K562 (cell line): ENCODE data around the gene ADK. TPM values are rescaled to one million over a fixed set of nuclear protein-coding genes. Genes with fewer than 3 reads are reported as not detected.

Source experiments
- CREB5 ChIP-seq: fragments of 250-450 bp; sonication (Bioruptor Pico); IDR thresholded peaks from 2 replicates; pipeline ENCODE4 v1.5.0; 2020; ENCODE audit warnings: mild to moderate bottlenecking
- ESRRA ChIP-seq: fragments of 450-650 bp; IDR thresholded peaks from 2 replicates; pipeline ENCODE4 v1.6.1; 2014; ENCODE audit warnings: low read depth, mild to moderate bottlenecking, moderate library complexity, borderline replicate concordance
- NR2F6 ChIP-seq: fragments of 450-650 bp; formaldehyde crosslinking; IDR thresholded peaks from 2 replicates; pipeline ENCODE4 v1.4.0; 2020; ENCODE audit warnings: mild to moderate bottlenecking
- PKNOX1 ChIP-seq: fragments of 450-650 bp; IDR thresholded peaks from 2 replicates; pipeline ENCODE4 v1.6.1; 2016
- ZFP30 ChIP-seq: fragments of 250-450 bp; sonication (Bioruptor Pico); IDR thresholded peaks from 2 replicates; pipeline ENCODE4 v1.8.0; 2022; ENCODE audit warnings: moderate library complexity, mild to moderate bottlenecking, inconsistent platforms, borderline replicate concordance
- ZNF217 ChIP-seq: sonication (generic); formaldehyde crosslinking; IDR thresholded peaks from 2 replicates; pipeline ENCODE4 v1.8.0; 2022; ENCODE audit warnings: mild to moderate bottlenecking, missing genetic modification reagents
- polyA plus RNA-seq, 8 experiments: library from polyadenylated mRNA; depleted of rRNA in 4 of 8; stranded (reverse) in 5 of 8; unstranded in 3 of 8; fragments of >200 nt; fragmentation: Nextera tagmentation in 2 of 8; fragmentation: Illumina TruSeq in 1 of 8; extraction: Ambion mirVana in 2 of 8; extraction: Trizol in 1 of 8; gene quantifications; 2 replicates each; pipeline versions ENCODE4 v1.2.1 to v1.2.3, GENCODE V29; 2011 to 2014; ENCODE audit warnings: inconsistent platforms in 1 of 8, missing spikeins in 1 of 8
- total RNA-seq, 7 experiments: library from RNA; depleted of rRNA in 6 of 7; stranded (reverse); fragments of >200 nt in 6 of 7; fragmentation: Illumina TruSeq in 2 of 7; extraction: Trizol in 2 of 7; gene quantifications; 2 replicates each; pipeline versions ENCODE4 v1.2.1 to v1.2.3, GENCODE V29; 2011 to 2021; ENCODE audit warnings: low replicate concordance in 1 of 7
- TF ChIP-seq, protein P1 (sequence below): sonication (generic); formaldehyde crosslinking; IDR thresholded peaks from 2 replicates; pipeline ENCODE4 v1.8.0; 2023; ENCODE audit warnings: mild to moderate bottlenecking, missing genetic modification reagents
- TF ChIP-seq, protein P2 (sequence below): fragments of 450-650 bp; formaldehyde crosslinking; IDR thresholded peaks from 2 replicates; pipeline ENCODE4 v1.4.0; 2022; ENCODE audit warnings: missing genetic modification characterization

The ADK gene
- total and polyA plus RNA-seq, 9 of the 15 experiments (the other 6 are each of a cell fraction or from before 2014, with no cell fraction given) = 54.2 to 97.8 (median 73.6) TPM

DNA sequence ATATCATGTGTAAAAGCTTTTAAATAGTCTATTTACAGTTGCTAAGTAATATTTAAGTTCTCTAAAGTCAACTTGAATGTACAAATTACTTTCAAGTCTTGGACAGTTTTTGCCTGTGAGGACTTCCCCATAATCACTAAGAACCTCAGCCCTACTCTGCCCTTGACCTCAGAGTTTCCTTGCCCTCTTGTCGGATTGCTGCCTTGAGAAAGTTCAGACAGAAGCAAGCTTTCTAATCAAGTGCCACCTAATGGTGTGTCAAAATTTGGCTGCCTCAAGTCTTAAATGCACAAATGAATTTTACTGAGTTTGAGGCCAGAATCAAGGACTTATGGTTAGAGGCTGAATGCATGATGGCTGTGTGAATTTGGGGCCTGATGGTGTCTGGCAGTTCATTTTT lies 587.0 kb downstream of the ADK start (continued):
- TF ChIP-seq, protein P1, sequence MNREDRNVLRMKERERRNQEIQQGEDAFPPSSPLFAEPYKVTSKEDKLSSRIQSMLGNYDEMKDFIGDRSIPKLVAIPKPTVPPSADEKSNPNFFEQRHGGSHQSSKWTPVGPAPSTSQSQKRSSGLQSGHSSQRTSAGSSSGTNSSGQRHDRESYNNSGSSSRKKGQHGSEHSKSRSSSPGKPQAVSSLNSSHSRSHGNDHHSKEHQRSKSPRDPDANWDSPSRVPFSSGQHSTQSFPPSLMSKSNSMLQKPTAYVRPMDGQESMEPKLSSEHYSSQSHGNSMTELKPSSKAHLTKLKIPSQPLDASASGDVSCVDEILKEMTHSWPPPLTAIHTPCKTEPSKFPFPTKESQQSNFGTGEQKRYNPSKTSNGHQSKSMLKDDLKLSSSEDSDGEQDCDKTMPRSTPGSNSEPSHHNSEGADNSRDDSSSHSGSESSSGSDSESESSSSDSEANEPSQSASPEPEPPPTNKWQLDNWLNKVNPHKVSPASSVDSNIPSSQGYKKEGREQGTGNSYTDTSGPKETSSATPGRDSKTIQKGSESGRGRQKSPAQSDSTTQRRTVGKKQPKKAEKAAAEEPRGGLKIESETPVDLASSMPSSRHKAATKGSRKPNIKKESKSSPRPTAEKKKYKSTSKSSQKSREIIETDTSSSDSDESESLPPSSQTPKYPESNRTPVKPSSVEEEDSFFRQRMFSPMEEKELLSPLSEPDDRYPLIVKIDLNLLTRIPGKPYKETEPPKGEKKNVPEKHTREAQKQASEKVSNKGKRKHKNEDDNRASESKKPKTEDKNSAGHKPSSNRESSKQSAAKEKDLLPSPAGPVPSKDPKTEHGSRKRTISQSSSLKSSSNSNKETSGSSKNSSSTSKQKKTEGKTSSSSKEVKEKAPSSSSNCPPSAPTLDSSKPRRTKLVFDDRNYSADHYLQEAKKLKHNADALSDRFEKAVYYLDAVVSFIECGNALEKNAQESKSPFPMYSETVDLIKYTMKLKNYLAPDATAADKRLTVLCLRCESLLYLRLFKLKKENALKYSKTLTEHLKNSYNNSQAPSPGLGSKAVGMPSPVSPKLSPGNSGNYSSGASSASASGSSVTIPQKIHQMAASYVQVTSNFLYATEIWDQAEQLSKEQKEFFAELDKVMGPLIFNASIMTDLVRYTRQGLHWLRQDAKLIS = no peak
- TF ChIP-seq PKNOX1 (no peak), ESRRA (peak; percentile 57), ZNF217 (CRISPR knock-in tag) (no peak), NR2F6 (CRISPR knock-in tag) (no peak), ZFP30 (CRISPR knock-in tag) (no peak), CREB5 (CRISPR knock-in tag) (no peak)
- TF ChIP-seq, protein P2, sequence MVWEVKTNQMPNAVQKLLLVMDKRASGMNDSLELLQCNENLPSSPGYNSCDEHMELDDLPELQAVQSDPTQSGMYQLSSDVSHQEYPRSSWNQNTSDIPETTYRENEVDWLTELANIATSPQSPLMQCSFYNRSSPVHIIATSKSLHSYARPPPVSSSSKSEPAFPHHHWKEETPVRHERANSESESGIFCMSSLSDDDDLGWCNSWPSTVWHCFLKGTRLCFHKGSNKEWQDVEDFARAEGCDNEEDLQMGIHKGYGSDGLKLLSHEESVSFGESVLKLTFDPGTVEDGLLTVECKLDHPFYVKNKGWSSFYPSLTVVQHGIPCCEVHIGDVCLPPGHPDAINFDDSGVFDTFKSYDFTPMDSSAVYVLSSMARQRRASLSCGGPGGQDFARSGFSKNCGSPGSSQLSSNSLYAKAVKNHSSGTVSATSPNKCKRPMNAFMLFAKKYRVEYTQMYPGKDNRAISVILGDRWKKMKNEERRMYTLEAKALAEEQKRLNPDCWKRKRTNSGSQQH (CRISPR knock-in tag) = no peak
